Right lobe of liver (tissue), 6 donors: ENCODE data around the gene CALY. TPM values are rescaled to one million over a fixed set of nuclear protein-coding genes. Genes with fewer than 3 reads are reported as not detected.

Experiments used
- ATAC-seq, 4 donors: fragments of 200-7000 bp; cut with Tn5 transposase; one replicate each; pipeline ENCODE4 v1.9.1; 2020; ENCODE audit warnings: mild to moderate bottlenecking in 4 of 4, moderate library complexity in 4 of 4
- DNase-seq, 3 donors: peaks; one replicate each; pipeline ENCODE4 v3.0.0-alpha.2; 2020
- H3K27ac ChIP-seq, 3 donors: fragments of 200-600 bp; one replicate each; pipeline ENCODE4 v1.8.0; 2022
- H3K27me3 ChIP-seq, 2 donors: fragments of 200-600 bp; one replicate each; pipeline ENCODE4 v1.8.0; 2022
- H3K36me3 ChIP-seq, 4 donors: fragments of 200-600 bp; sonication (generic) in 1 of 4; one replicate each; pipeline versions ENCODE4 v1.5.1 to v1.8.0; 2017 to 2022; ENCODE audit warnings: control low read depth in 1 of 4
- H3K4me1 ChIP-seq, 4 donors: fragments of 200-600 bp; sonication (generic) in 1 of 4; one replicate each; pipeline versions ENCODE4 v1.5.1 to v1.8.0; 2017 to 2022; ENCODE audit warnings: control low read depth in 1 of 4
- H3K4me3 ChIP-seq, 3 donors: fragments of 200-600 bp; one replicate each; pipeline ENCODE4 v1.8.0; 2022
- H3K9me3 ChIP-seq, 4 donors: fragments of 200-600 bp; sonication (generic) in 1 of 4; one replicate each; pipeline versions ENCODE4 v1.5.1 to v1.8.0; 2017 to 2022; ENCODE audit warnings: control low read depth in 1 of 4
- POLR2A ChIP-seq: fragments of 450-650 bp; IDR thresholded peaks from one replicate; pipeline ENCODE4 v1.6.1; 2017; ENCODE audit warnings: antibody characterized with exemption, mild to moderate bottlenecking
- WGBS: methylation state at CpG from one replicate; pipeline ENCODE4 v1.1.6; 2018; ENCODE audit warnings: low coverage, low lambda C conversion rate; ENCODE audit not compliant: insufficient coverage; ENCODE audit errors: missing lambda C conversion rate; 5-methylcytosine and 5-hydroxymethylcytosine counted together
- intact Hi-C, 2 donors: fragments of 100-400 bp; cut with DNase I; formaldehyde crosslinking; loops; one replicate each; pipeline versions ENCODE4 v1.11.2 to v1.14.1; 2022
- total RNA-seq, 6 experiments: library from RNA; depleted of rRNA in 2 of 6; stranded (reverse); fragments of >200 nt in 2 of 6; fragmentation: NEBNext Ultra II Directional in 3 of 6; extraction: Animal tissue kit (Norgen Biotek cat#: 25700) in 3 of 6; gene quantifications; one replicate each; pipeline versions ENCODE4 v1.1.0 to v1.2.4, GENCODE V29; 2016 to 2023
- TF ChIP-seq, protein P1 (sequence below), 4 donors: fragments of 200-600 bp in 3 of 4; fragments of 450-650 bp in 1 of 4; IDR thresholded peaks; one replicate each; pipeline versions ENCODE4 v1.5.1 to v1.8.0; 2016 to 2022; ENCODE audit warnings: antibody characterized with exemption in 4 of 4, mild to moderate bottlenecking in 2 of 4
- donor health status: DM: no; HTN: yes; CAD: no.
- donor health status: DM: no; HTN: no; CAD: no.
- donor health status: DM: no; HTN: no; CAD: no.
- donor health status: DM: no; HTN: yes; CAD: no.
- donor health status: DM: no; HTN: yes; CAD: no.

CALY gene
- total RNA-seq, 6 experiments from 2014 or later = not detected

DNA sequence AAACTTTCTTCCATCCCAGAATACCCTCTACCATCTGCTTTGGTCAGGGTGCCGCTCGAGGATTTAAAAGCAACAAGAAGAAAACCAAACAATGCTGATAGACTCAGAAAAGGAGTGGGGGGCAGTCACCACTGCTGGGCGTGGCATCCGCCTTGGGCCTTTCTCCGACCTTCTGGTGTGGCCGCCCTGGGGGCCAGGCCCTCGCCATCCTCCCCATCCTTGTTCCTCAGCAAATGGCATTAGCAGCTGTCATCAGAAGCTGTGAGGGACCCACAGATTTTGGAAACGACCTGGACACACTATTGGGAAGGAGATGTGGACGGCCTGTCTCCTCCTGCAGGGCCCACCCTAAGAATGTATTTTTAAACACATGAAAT is 23.9 kb downstream of the CALY start:
- TF ChIP-seq, protein P1, sequence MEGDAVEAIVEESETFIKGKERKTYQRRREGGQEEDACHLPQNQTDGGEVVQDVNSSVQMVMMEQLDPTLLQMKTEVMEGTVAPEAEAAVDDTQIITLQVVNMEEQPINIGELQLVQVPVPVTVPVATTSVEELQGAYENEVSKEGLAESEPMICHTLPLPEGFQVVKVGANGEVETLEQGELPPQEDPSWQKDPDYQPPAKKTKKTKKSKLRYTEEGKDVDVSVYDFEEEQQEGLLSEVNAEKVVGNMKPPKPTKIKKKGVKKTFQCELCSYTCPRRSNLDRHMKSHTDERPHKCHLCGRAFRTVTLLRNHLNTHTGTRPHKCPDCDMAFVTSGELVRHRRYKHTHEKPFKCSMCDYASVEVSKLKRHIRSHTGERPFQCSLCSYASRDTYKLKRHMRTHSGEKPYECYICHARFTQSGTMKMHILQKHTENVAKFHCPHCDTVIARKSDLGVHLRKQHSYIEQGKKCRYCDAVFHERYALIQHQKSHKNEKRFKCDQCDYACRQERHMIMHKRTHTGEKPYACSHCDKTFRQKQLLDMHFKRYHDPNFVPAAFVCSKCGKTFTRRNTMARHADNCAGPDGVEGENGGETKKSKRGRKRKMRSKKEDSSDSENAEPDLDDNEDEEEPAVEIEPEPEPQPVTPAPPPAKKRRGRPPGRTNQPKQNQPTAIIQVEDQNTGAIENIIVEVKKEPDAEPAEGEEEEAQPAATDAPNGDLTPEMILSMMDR (IDR thresholded peaks at IDR 0.05) = no peak
- TF ChIP-seq POLR2A = no peak
- no peak for ATAC-seq
- DNase-seq = peak in 2 of 3 donors; percentile 10 to 20
- intact Hi-C loops = no loop called here
- H3K4me1 ChIP-seq = peaks cover 0 to 13% (median 4%) of the 10 kb centered on the region in 4 donors
- no peaks in the 10 kb centered on the region for H3K27me3 ChIP-seq
- H3K9me3 ChIP-seq = no peaks in the 10 kb centered on the region
- H3K4me3 ChIP-seq = no peak overlapping the region
- peaks cover 0 to 16% (median 6%) of the 10 kb centered on the region in 4 donors for H3K36me3 ChIP-seq
- H3K27ac ChIP-seq = no peak overlapping the region
- WGBS = 90% methylated on average over 8 of the region's 9 CpGs

DNA sequence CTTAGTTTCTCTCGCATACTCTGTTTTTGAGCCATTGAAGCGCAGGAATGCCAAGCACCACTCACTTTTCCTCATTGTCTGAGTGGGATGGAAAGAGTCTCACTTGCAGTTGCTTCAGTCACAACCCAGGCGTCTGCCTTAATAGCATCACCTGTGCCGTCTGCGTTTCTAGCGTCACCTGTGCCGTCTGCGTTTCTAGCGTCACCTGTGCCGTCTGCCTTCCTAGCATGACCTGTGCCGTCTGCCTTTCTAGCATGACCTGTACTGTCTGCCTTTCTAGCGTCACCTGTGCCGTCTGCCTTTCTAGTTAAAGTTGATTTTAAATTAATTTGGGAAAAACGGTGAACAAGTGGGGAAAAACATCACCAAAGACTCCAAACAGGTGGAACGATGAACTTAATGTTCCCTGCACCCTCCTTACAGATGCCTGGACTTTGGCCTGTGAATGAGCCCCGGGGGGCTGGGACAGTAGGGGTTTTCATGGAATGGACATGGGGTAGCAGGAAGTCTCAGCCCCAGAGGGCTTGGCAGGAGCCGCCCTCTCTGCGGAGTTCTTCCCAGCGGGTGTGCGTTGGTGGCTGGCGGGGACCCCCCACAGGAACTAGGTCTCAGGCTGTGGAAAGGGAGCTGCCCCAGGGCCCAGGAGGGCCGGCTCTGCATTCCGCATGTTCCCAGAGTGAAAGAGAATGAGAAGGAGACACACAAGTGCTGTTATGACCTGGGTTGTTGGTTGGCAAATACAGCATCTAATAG is 24.5 kb downstream of the CALY start:
- peak in 2 of 3 donors; percentile 19 to 56 for DNase-seq
- WGBS = 89% methylated on average over 14 of the region's 23 CpGs
- TF ChIP-seq, protein P1 (IDR thresholded peaks at IDR 0.05) = no peak
- TF ChIP-seq POLR2A = no peak
- no peak overlapping the region for H3K4me3 ChIP-seq
- no peak for ATAC-seq
- intact Hi-C loops = no loop called here
- H3K27me3 ChIP-seq = no peaks in the 10 kb centered on the region
- H3K4me1 ChIP-seq = peaks cover 0 to 19% (median 6%) of the 10 kb centered on the region in 4 donors
- H3K9me3 ChIP-seq = no peaks in the 10 kb centered on the region
- H3K27ac ChIP-seq = no peak overlapping the region
- H3K36me3 ChIP-seq = peaks cover 0 to 16% (median 6%) of the 10 kb centered on the region in 4 donors

DNA sequence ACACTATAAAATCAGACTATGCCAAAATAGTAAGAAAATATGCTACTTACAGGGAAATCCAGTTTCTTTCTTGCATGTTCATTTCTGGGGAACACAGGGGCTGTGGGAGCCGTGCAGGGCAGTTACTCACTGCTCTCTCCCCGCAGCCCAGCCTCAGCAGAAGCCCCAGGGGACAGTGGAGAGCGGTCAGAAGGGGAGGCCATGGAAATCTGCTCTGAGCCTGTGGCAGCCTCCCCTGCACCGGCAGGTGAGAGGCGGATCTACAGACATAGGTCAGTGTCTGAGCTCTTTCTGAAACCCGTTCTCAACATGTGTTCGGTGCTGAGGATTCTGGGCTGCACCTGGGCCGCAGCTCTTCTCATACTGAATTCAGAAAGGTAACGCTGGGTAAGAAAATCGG is 25.1 kb downstream of the CALY start:
- intact Hi-C loops = no loop called here
- H3K9me3 ChIP-seq = no peaks in the 10 kb centered on the region

DNA sequence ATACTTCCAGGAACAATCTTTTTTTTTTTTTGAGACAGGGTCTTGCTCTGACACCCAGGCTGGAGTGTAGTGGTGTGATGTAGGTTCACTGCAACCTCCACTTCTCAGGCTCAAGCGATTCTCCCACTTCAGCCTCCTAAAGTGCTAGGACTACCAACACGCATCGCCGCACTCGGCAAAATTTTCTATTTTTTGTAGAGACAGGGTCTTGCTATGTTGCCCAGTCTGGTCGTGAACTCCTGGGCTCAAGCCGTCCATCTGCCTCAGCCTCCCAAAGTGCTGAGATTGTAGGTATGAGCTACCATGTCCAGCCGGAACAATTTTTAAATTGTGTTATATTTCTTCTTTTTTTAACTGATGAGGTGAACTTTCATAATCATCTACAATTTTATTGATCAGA is 25.9 kb downstream of the CALY start:
- 92% methylated on average over 8 of the region's 8 CpGs for WGBS
- no peak overlapping the region for H3K4me3 ChIP-seq
- DNase-seq (peak in 1 of 3 donors; percentile 14), ATAC-seq (no peak)
- peaks cover 0 to 16% (median 6%) of the 10 kb centered on the region in 4 donors for H3K36me3 ChIP-seq
- no peak for TF ChIP-seq POLR2A
- TF ChIP-seq, protein P1 (IDR thresholded peaks at IDR 0.05) = no peak
- no peaks in the 10 kb centered on the region for H3K27me3 ChIP-seq
- H3K9me3 ChIP-seq = no peaks in the 10 kb centered on the region
- H3K27ac ChIP-seq = no peak overlapping the region
- intact Hi-C loops = no loop called here
- H3K4me1 ChIP-seq = peaks cover 0 to 30% (median 9%) of the 10 kb centered on the region in 4 donors

More for the DNA sequence above, 25.1 kb downstream of the CALY start:
- Histone ChIP-seq H3K4me3 (no peak overlapping the region), H3K27me3 (no peaks in the 10 kb centered on the region), H3K4me1 (peaks cover 0 to 25% (median 9%) of the 10 kb centered on the region in 4 donors), H3K36me3 (peaks cover 0 to 16% (median 6%) of the 10 kb centered on the region in 4 donors), H3K27ac (no peak overlapping the region)
- WGBS = 93% methylated on average over 2 of the region's 10 CpGs
- TF ChIP-seq, protein P1 (IDR thresholded peaks at IDR 0.05) = no peak
- TF ChIP-seq POLR2A = no peak
- DNase-seq (peak in 2 of 3 donors; percentile 43 to 49), ATAC-seq (no peak)
